GM19328 (cell line): Measurements from ENCODE around the gene LCT.
"Not testable (repeated sequence)": the region's sequence is repeated elsewhere in the genome, so short reads cannot be mapped to it uniquely, and the experiment has no call there.

Experiments
- ATAC-seq: cut with Tn5 transposase; IDR thresholded peaks from one replicate; pipeline ENCODE4 v1.9.1; 2021; ENCODE audit warnings: mild to moderate bottlenecking, moderate library complexity; ENCODE audit not compliant: unreplicated experiment

The LCT gene

GRCh38 chr2:135832891-135833290 is 4.1 kb downstream of the LCT start:
- ATAC-seq: no peak

GRCh38 chr2:135831180-135831812 is 5.7 kb downstream of the LCT start:
- ATAC-seq: no peak

- no peak for ATAC-seq
These were observed 7.4 kb downstream of the LCT start for GRCh38 chr2:135829378-135830135.

- no peak for ATAC-seq
These were observed 10.4 kb downstream of the LCT start for GRCh38 chr2:135826544-135826943.

GRCh38 chr2:135825550-135826176 is 11.3 kb downstream of the LCT start:
- ATAC-seq: no peak

GRCh38 chr2:135825131-135825530 is 11.9 kb downstream of the LCT start:
- ATAC-seq: no peak

- ATAC-seq: no peak
These were observed 14.1 kb downstream of the LCT start for GRCh38 chr2:135822855-135823254.

- no peak for ATAC-seq
These were observed 15.8 kb downstream of the LCT start for GRCh38 chr2:135821190-135821589.

GRCh38 chr2:135820003-135820618 is 16.9 kb downstream of the LCT start:
- peak; percentile 96 for ATAC-seq

- ATAC-seq: no peak
These were observed 17.9 kb downstream of the LCT start for GRCh38 chr2:135818937-135819610.

- ATAC-seq: no peak
These were observed 19.0 kb downstream of the LCT start for GRCh38 chr2:135817951-135818350.

GRCh38 chr2:135817466-135817865 is 19.5 kb downstream of the LCT start:
- no peak for ATAC-seq

GRCh38 chr2:135815269-135815668 is 21.7 kb downstream of the LCT start:
- no peak for ATAC-seq

GRCh38 chr2:135812907-135813511 is 24.0 kb downstream of the LCT start:
- ATAC-seq: no peak

GRCh38 chr2:135807874-135808273 is 29.1 kb downstream of the LCT start:
- ATAC-seq: not testable (repeated sequence)

GRCh38 chr2:135803278-135803677 is 33.7 kb downstream of the LCT start:
- ATAC-seq: no peak

- no peak for ATAC-seq
These were observed 34.6 kb downstream of the LCT start for GRCh38 chr2:135802350-135802749.

GRCh38 chr2:135800513-135801460 is 36.2 kb downstream of the LCT start:
- ATAC-seq: no peak

- ATAC-seq: no peak
These were observed 37.2 kb downstream of the LCT start for GRCh38 chr2:135799738-135800137.

GRCh38 chr2:135798762-135799161 is 38.2 kb downstream of the LCT start:
- ATAC-seq: no peak
